ENCODE data around the gene CALR.
"Not testable (repeated sequence)": the region's sequence is repeated elsewhere in the genome, so short reads cannot be mapped to it uniquely, and the experiment has no call there.

- not testable (repeated sequence) for TF ChIP-seq CTCF (conservative IDR thresholded peaks at IDR 0.05 in 1 of 2, IDR thresholded peaks at IDR 0.05 in 1 of 2; ENCODE audit: low read depth in 1 of 2, low read length in 2 of 2); EZH2 (IDR thresholded peaks at IDR 0.05; ENCODE audit: low read length, missing control alignments)
Observed at GRCh38 chr19:12957389-12957952, 19.1 kb downstream of the CALR start.

Data from fibroblast of lung (primary cell).